HEK293 (cell line): ENCODE measurements around the gene LYPD6B.

Experiments
- CTCF ChIA-PET: fragments of 350-600 bp; formaldehyde crosslinking; extraction: SDS; loops from one replicate; lab custom pipeline; 2021; ENCODE audit warnings: antibody characterized with exemption; lab: Yijun Ruan, JAX
- POLR2A ChIA-PET: fragments of 300-600 bp; formaldehyde crosslinking; extraction: SDS; loops from one replicate; lab custom pipeline; 2020; ENCODE audit warnings: antibody characterized with exemption, inconsistent platforms; lab: Yijun Ruan, JAX
- H3K27ac ChIP-seq: fragments of 200-500 bp; sonication (Bioruptor generic); 2 replicates; pipeline ENCODE4 v1.5.1; 2014; ENCODE audit warnings: low read depth, low read length, control low read depth, inconsistent platforms; ENCODE audit errors: extremely low read depth
- H3K36me3 ChIP-seq, 2 experiments: fragments of 200-500 bp in 1 of 2; sonication (Bioruptor generic) in 1 of 2; 1 replicate in 1 of 2; 2 replicates in 1 of 2; pipeline ENCODE4 v1.5.1; 2014 to 2017; ENCODE audit warnings: inconsistent platforms in 2 of 2, low read length in 2 of 2; ENCODE audit not compliant: control insufficient read depth in 2 of 2, insufficient read depth in 1 of 2
- H3K4me1 ChIP-seq: fragments of 200-500 bp; sonication (Bioruptor generic); 2 replicates; pipeline ENCODE4 v1.5.1; 2014; ENCODE audit warnings: mild to moderate bottlenecking, low read length, inconsistent platforms; ENCODE audit not compliant: control insufficient read depth, insufficient read depth
- H3K4me3 ChIP-seq: 2 replicates; pipeline ENCODE4 v1.5.1; 2011; ENCODE audit warnings: low read depth, mild to moderate bottlenecking, control low read depth, low read length, moderate library complexity
- H3K9me3 ChIP-seq: fragments of 200-500 bp; sonication (Bioruptor generic); 2 replicates; pipeline ENCODE4 v1.5.1; 2014; ENCODE audit warnings: low read depth, low read length, inconsistent platforms; ENCODE audit not compliant: control insufficient read depth, insufficient read depth
- AEBP2 ChIP-seq: fragments of 450-650 bp; formaldehyde crosslinking; IDR thresholded peaks from 2 replicates; pipeline ENCODE4 v1.5.1; 2016; ENCODE audit warnings: missing biosample characterization, missing genetic modification characterization, borderline replicate concordance
- BCL11A ChIP-seq: fragments of 450-650 bp; formaldehyde crosslinking; IDR thresholded peaks from 2 replicates; pipeline ENCODE4 v1.5.1; 2016; ENCODE audit warnings: low read depth, missing biosample characterization, missing genetic modification characterization
- GLI2 ChIP-seq: fragments of 450-650 bp; formaldehyde crosslinking; IDR thresholded peaks from 2 replicates; pipeline ENCODE4; 2017; ENCODE audit warnings: missing biosample characterization, missing genetic modification characterization, low read depth, borderline replicate concordance
- INSM2 ChIP-seq: fragments of 450-650 bp; formaldehyde crosslinking; IDR thresholded peaks from 2 replicates; pipeline ENCODE4 v1.5.1; 2016; ENCODE audit warnings: missing biosample characterization, missing genetic modification characterization
- MZF1 ChIP-seq: fragments of 450-650 bp; formaldehyde crosslinking; IDR thresholded peaks from 2 replicates; pipeline ENCODE4 v1.5.1; 2017; ENCODE audit warnings: missing biosample characterization, missing genetic modification characterization, borderline replicate concordance
- PBX3 ChIP-seq: sonication (generic); formaldehyde crosslinking; IDR thresholded peaks from 2 replicates; pipeline ENCODE4 v1.8.1; 2022; ENCODE audit warnings: mild to moderate bottlenecking, moderate library complexity, missing genetic modification reagents
- RBAK ChIP-seq: fragments of 450-650 bp; formaldehyde crosslinking; IDR thresholded peaks from 2 replicates; pipeline ENCODE4 v1.5.1; 2016; ENCODE audit warnings: missing biosample characterization, missing genetic modification characterization
- ZBTB11 ChIP-seq: fragments of 450-650 bp; formaldehyde crosslinking; conservative IDR thresholded peaks from 2 replicates; pipeline ENCODE4 v1.5.1; 2016; ENCODE audit warnings: low read depth, missing biosample characterization, missing genetic modification characterization
- ZNF221 ChIP-seq: fragments of 450-650 bp; formaldehyde crosslinking; IDR thresholded peaks from 2 replicates; pipeline ENCODE4 v1.5.1; 2017; ENCODE audit warnings: missing biosample characterization, missing genetic modification characterization, borderline replicate concordance
- ZNF473 ChIP-seq: fragments of 450-650 bp; formaldehyde crosslinking; IDR thresholded peaks from 2 replicates; pipeline ENCODE4 v1.5.1; 2017; ENCODE audit warnings: missing biosample characterization, missing genetic modification characterization
- ZNF513 ChIP-seq: fragments of 450-650 bp; IDR thresholded peaks from 2 replicates; pipeline ENCODE4 v1.5.1; 2018; ENCODE audit warnings: missing biosample characterization, missing genetic modification characterization
- ZNF549 ChIP-seq: fragments of 450-650 bp; IDR thresholded peaks from 2 replicates; pipeline ENCODE4 v1.5.1; 2018; ENCODE audit warnings: missing biosample characterization, missing genetic modification characterization, mild to moderate bottlenecking, inconsistent platforms, moderate library complexity
- ZNF560 ChIP-seq: fragments of 450-650 bp; formaldehyde crosslinking; IDR thresholded peaks from 2 replicates; pipeline ENCODE4 v1.5.1; 2017; ENCODE audit warnings: missing biosample characterization, missing genetic modification characterization, borderline replicate concordance
- ZNF600 ChIP-seq: fragments of 450-650 bp; formaldehyde crosslinking; IDR thresholded peaks from 2 replicates; pipeline ENCODE4 v1.5.1; 2016; ENCODE audit warnings: missing biosample characterization, missing genetic modification characterization
- ZNF629 ChIP-seq: fragments of 450-650 bp; formaldehyde crosslinking; IDR thresholded peaks from 2 replicates; pipeline ENCODE4 v1.5.1; 2017; ENCODE audit warnings: missing biosample characterization, missing genetic modification characterization
- ZNF645 ChIP-seq: fragments of 450-650 bp; formaldehyde crosslinking; IDR thresholded peaks from 2 replicates; pipeline ENCODE4; 2016; ENCODE audit warnings: missing biosample characterization, missing genetic modification characterization
- ZNF658 ChIP-seq: fragments of 450-650 bp; formaldehyde crosslinking; IDR thresholded peaks from 2 replicates; pipeline ENCODE4; 2016; ENCODE audit warnings: missing biosample characterization, missing genetic modification characterization
- ZNF707 ChIP-seq: fragments of 450-650 bp; formaldehyde crosslinking; IDR thresholded peaks from 2 replicates; pipeline ENCODE4 v1.5.1; 2016; ENCODE audit warnings: missing biosample characterization, missing genetic modification characterization
- ZNF837 ChIP-seq: fragments of 450-650 bp; formaldehyde crosslinking; IDR thresholded peaks from 2 replicates; pipeline ENCODE4 v1.5.1; 2016; ENCODE audit warnings: missing biosample characterization, missing genetic modification characterization
- ZSCAN23 ChIP-seq: fragments of 450-650 bp; formaldehyde crosslinking; IDR thresholded peaks from 2 replicates; pipeline ENCODE4 v1.5.1; 2016; ENCODE audit warnings: missing biosample characterization, missing genetic modification characterization
- ZXDB ChIP-seq: fragments of 450-650 bp; formaldehyde crosslinking; IDR thresholded peaks from 2 replicates; pipeline ENCODE4 v1.5.1; 2016; ENCODE audit warnings: missing biosample characterization, missing genetic modification characterization

Gene LYPD6B

GRCh38 chr2:149023091-149023490, 15.4 kb upstream of the LYPD6B start (continued):
- no peak for TF ChIP-seq ZNF549 (tag by site-specific recombination)
- TF ChIP-seq INSM2 (tag by site-specific recombination) = no peak
- no peak for TF ChIP-seq AEBP2 (tag by site-specific recombination)

- no peak overlapping the region for H3K4me3 ChIP-seq
- POLR2A ChIA-PET = no interaction called here
- H3K36me3 ChIP-seq = peaks cover 0 to 6% of the 10 kb centered on the region in 2 experiments; a peak in 1 of 3 replicates
- no peaks in the 10 kb centered on the region for H3K9me3 ChIP-seq
- TF ChIP-seq ZNF837 (tag by site-specific recombination) = no peak
- no peak for TF ChIP-seq ZSCAN23 (tag by site-specific recombination)
- no peak for TF ChIP-seq ZNF560
- TF ChIP-seq ZNF600 (tag by site-specific recombination) = no peak
- no peak for TF ChIP-seq ZNF629
- no peak for TF ChIP-seq GLI2 (tag by site-specific recombination)
- TF ChIP-seq ZNF658 (tag by site-specific recombination) = no peak
- no peak for TF ChIP-seq PBX3
- no peak for TF ChIP-seq ZNF221
- TF ChIP-seq BCL11A (tag by site-specific recombination) = no peak
- no peak for TF ChIP-seq ZNF473 (tag by site-specific recombination)
- no peak for TF ChIP-seq ZBTB11
- TF ChIP-seq ZNF645 (tag by site-specific recombination) = no peak
- no peak for TF ChIP-seq ZNF707 (tag by site-specific recombination)
- TF ChIP-seq RBAK (tag by site-specific recombination) = no peak
- no peak for TF ChIP-seq MZF1
- TF ChIP-seq ZXDB (tag by site-specific recombination) = no peak
- no peak for TF ChIP-seq AEBP2 (tag by site-specific recombination)
- no peak for TF ChIP-seq ZNF513 (tag by site-specific recombination)
- TF ChIP-seq, all 188 proteins: peak for 0
- Histone ChIP-seq H3K4me1 (no peaks in the 10 kb centered on the region), H3K27ac (no peak overlapping the region)
- CTCF ChIA-PET = interaction anchor here (3.5 kb wide), 1 partner anchor 10 kb away, joined by 17 read pairs; no protein-coding TSS in a partner anchor
Measured at GRCh38 chr2:149027590-149028250, 10.8 kb upstream of the LYPD6B start.
